Colonic mucosa (tissue), 4 donors: ENCODE data around the gene FTO. TPM values are rescaled to one million over a fixed set of nuclear protein-coding genes. Genes with fewer than 3 reads are reported as not detected.

Experiments
- DNase-seq: peaks from one replicate; pipeline ENCODE4 v3.0.0-alpha.2; 2020
- H3K27ac ChIP-seq: fragments of 200-600 bp; one replicate; pipeline ENCODE4 v1.8.0; 2021
- H3K27me3 ChIP-seq: fragments of 200-600 bp; one replicate; pipeline ENCODE4 v1.8.0; 2021
- H3K36me3 ChIP-seq: fragments of 200-600 bp; one replicate; pipeline ENCODE4 v1.8.0; 2021
- H3K4me1 ChIP-seq: fragments of 200-600 bp; one replicate; pipeline ENCODE4 v1.8.0; 2021; ENCODE audit warnings: mild to moderate bottlenecking
- H3K4me3 ChIP-seq: fragments of 200-600 bp; one replicate; pipeline ENCODE4 v1.8.0; 2021
- H3K9ac ChIP-seq, 2 donors: one replicate each; pipeline ENCODE4 v1.7.0; 2013; ENCODE audit warnings: control low read depth in 2 of 2, low read depth in 2 of 2, low read length in 2 of 2
- H3K9me3 ChIP-seq: fragments of 200-600 bp; one replicate; pipeline ENCODE4 v1.8.0; 2021
- intact Hi-C: fragments of 100-400 bp; cut with DNase I; formaldehyde crosslinking; loops from one replicate; pipeline ENCODE4 v1.14.1; 2022
- total RNA-seq, 2 donors: library from RNA; stranded (reverse); fragmentation: NEBNext Ultra II Directional in 1 of 2; extraction: Animal tissue kit (Norgen Biotek cat#: 25700) in 1 of 2; gene quantifications; one replicate each; pipeline ENCODE4 v1.2.1, GENCODE V29; 2021
- TF ChIP-seq, protein P1 (sequence below): fragments of 200-600 bp; IDR thresholded peaks from one replicate; pipeline ENCODE4 v1.8.0; 2022; ENCODE audit warnings: antibody characterized with exemption, mild to moderate bottlenecking
- donor health status: healthy.
- donor health status: DM: no; HTN: no; CAD: no.
- donor health status: DM: no; HTN: no; CAD: no.

The FTO gene
- total RNA-seq, 2 donors from 2014 or later, result 38.3 to 39.2 TPM

DNA sequence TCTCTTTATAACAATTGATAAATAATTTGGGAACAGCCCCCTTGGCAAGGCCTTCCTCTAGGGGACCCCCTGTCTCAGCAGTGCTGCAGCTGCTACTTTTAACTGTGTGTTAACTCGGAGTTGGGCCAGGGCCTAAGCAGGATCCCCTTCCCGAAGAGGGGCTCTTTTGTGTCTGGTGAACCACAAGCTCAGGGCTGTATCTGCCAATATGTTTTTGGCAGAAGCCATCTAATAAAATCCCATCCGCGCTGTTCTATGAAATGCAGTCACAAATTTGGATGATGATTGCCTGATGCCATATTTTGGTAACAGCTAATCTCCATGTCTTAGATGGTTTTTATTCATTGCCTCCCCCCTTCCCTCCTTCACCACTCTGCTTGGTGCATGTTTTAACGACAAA lies 267.7 kb downstream of the FTO start:
- no peak overlapping the region for H3K9ac ChIP-seq
- H3K4me3 ChIP-seq, result no peak overlapping the region
- intact Hi-C loops, result no loop called here
- TF ChIP-seq, protein P1, sequence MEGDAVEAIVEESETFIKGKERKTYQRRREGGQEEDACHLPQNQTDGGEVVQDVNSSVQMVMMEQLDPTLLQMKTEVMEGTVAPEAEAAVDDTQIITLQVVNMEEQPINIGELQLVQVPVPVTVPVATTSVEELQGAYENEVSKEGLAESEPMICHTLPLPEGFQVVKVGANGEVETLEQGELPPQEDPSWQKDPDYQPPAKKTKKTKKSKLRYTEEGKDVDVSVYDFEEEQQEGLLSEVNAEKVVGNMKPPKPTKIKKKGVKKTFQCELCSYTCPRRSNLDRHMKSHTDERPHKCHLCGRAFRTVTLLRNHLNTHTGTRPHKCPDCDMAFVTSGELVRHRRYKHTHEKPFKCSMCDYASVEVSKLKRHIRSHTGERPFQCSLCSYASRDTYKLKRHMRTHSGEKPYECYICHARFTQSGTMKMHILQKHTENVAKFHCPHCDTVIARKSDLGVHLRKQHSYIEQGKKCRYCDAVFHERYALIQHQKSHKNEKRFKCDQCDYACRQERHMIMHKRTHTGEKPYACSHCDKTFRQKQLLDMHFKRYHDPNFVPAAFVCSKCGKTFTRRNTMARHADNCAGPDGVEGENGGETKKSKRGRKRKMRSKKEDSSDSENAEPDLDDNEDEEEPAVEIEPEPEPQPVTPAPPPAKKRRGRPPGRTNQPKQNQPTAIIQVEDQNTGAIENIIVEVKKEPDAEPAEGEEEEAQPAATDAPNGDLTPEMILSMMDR, result no peak
- H3K27ac ChIP-seq, result no peak overlapping the region
- DNase-seq, result no peak
- no peaks in the 10 kb centered on the region for H3K36me3 ChIP-seq
- H3K9me3 ChIP-seq, result no peaks in the 10 kb centered on the region
- H3K4me1 ChIP-seq, result no peaks in the 10 kb centered on the region
- H3K27me3 ChIP-seq, result no peaks in the 10 kb centered on the region

- DNase-seq, result no peak
- Histone ChIP-seq H3K27ac (no peak overlapping the region), H3K27me3 (no peaks in the 10 kb centered on the region), H3K4me3 (no peak overlapping the region), H3K36me3 (no peaks in the 10 kb centered on the region), H3K9me3 (no peaks in the 10 kb centered on the region), H3K4me1 (no peaks in the 10 kb centered on the region), H3K9ac (no peak overlapping the region)
- intact Hi-C loops, result no loop called here
- TF ChIP-seq, protein P1, result no peak
Observed at GRCh38 chr16:53973021-53973420, 269.1 kb downstream of the FTO start.

DNA sequence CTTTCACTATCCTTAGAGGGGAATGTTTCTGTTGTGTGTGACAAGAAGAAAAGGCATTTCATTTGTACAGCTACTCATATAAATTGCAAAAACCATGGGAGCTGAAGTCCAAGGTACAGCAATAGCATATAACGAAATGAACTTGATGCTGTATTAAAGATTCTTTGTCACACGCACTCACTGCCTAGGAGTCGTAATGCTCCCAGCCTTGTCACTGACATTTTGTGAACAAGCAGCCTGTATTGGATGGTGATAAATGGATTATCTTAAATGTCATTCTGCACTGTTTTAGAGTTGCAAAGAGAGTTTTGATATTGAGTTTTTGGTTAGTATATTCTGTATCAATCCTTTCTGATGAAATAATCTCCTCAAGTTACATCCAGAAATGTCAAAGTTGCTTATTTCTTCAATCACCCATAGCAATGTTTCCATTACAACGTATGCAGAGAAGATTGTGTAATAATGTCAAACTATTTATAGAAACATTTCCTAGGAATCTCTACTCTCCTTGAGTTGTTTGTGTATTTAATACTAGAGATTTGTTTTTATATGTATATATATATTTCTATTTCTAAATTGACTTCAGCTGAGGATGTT lies 270.6 kb downstream of the FTO start:
- intact Hi-C loops, result no loop called here
- Histone ChIP-seq H3K27ac (no peak overlapping the region), H3K4me1 (no peaks in the 10 kb centered on the region), H3K36me3 (no peaks in the 10 kb centered on the region), H3K27me3 (no peaks in the 10 kb centered on the region), H3K4me3 (no peak overlapping the region), H3K9ac (no peak overlapping the region), H3K9me3 (no peaks in the 10 kb centered on the region)
- DNase-seq, result no peak
- TF ChIP-seq, protein P1, result no peak

DNA sequence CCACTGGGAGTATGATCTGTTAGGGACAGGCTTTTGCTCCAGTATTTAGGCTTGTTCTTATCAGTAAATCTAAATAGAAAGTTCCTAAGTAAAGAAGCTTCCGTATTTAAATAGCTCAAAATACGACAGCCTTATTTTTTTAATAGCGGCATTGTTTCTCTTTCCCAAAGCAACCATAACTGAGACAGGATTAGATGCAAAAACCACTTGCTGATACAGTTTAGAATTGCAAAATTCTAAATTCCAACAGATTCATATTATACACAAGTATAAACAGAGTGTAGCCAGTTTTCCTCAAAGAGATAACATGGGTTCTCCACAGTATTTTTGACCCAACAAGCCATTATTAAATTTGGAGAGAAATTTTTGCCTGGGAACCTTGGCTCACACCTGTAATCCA lies 276.7 kb downstream of the FTO start:
- intact Hi-C loops, result no loop called here
- Histone ChIP-seq H3K9ac (no peak overlapping the region), H3K27me3 (no peaks in the 10 kb centered on the region), H3K4me3 (no peak overlapping the region), H3K4me1 (no peaks in the 10 kb centered on the region), H3K9me3 (no peaks in the 10 kb centered on the region), H3K36me3 (no peaks in the 10 kb centered on the region), H3K27ac (no peak overlapping the region)
- DNase-seq, result no peak
- TF ChIP-seq, protein P1, result no peak

DNA sequence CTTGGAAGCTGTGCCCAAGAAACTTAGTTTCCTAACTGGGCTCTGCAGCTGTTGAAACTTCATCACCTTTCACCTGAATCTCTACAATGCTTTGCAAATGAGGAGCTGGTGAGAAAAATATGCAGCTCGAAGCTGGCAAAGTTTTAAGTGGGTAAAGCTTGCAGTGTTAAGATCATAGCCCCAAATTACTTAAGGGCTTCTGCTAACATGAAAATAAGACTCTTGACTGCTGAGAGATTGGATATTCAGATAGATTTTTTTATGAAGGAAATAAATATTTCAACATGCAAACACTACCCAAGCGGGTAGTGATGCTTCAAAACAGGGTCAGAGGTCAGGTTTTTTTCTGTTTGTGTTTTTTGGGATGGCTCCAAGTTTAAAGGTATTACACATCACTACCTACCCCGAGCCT lies 278.7 kb downstream of the FTO start:
- H3K4me1 ChIP-seq, result no peaks in the 10 kb centered on the region
- H3K9me3 ChIP-seq, result no peaks in the 10 kb centered on the region
- DNase-seq, result no peak
- H3K4me3 ChIP-seq, result no peak overlapping the region
- TF ChIP-seq, protein P1, result no peak
- no peaks in the 10 kb centered on the region for H3K36me3 ChIP-seq
- no peak overlapping the region for H3K9ac ChIP-seq
- intact Hi-C loops, result no loop called here
- H3K27me3 ChIP-seq, result no peaks in the 10 kb centered on the region
- H3K27ac ChIP-seq, result no peak overlapping the region
